T-helper 2 cell treated with Interferon-gamma antibody and Interleukin-4, amounts not matched to agents 5 μg/mL and 100 μg/mL, for 36 hours (primary cell): ENCODE measurements around the gene NUSAP1.
"Not testable (repeated sequence)": the region's sequence is repeated elsewhere in the genome, so short reads cannot be mapped to it uniquely, and the experiment has no call there.

ENCODE experiments used
- DNase-seq: peaks from one replicate; pipeline ENCODE4 v3.0.0; 2021; ENCODE audit warnings: low spot score
- H3K27ac Mint-ChIP-seq: one replicate; pipeline ENCODE4 v1.8.0; 2021; ENCODE audit warnings: mild to moderate bottlenecking, mixed read lengths
- H3K27me3 Mint-ChIP-seq: one replicate; pipeline ENCODE4 v1.8.0; 2021; ENCODE audit warnings: low read depth, mixed read lengths
- H3K36me3 Mint-ChIP-seq: one replicate; pipeline ENCODE4 v1.8.0; 2021; ENCODE audit warnings: low read depth, mixed read lengths
- H3K4me1 Mint-ChIP-seq: one replicate; pipeline ENCODE4 v1.8.0; 2021; ENCODE audit warnings: low read depth, mixed read lengths
- H3K4me3 Mint-ChIP-seq: one replicate; pipeline ENCODE4 v1.8.0; 2022; ENCODE audit warnings: mild to moderate bottlenecking, moderate library complexity, mixed read lengths
- H3K9me3 Mint-ChIP-seq: one replicate; pipeline ENCODE4 v1.8.0; 2021; ENCODE audit warnings: mixed read lengths

The NUSAP1 gene, protein sequence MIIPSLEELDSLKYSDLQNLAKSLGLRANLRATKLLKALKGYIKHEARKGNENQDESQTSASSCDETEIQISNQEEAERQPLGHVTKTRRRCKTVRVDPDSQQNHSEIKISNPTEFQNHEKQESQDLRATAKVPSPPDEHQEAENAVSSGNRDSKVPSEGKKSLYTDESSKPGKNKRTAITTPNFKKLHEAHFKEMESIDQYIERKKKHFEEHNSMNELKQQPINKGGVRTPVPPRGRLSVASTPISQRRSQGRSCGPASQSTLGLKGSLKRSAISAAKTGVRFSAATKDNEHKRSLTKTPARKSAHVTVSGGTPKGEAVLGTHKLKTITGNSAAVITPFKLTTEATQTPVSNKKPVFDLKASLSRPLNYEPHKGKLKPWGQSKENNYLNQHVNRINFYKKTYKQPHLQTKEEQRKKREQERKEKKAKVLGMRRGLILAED

DNA sequence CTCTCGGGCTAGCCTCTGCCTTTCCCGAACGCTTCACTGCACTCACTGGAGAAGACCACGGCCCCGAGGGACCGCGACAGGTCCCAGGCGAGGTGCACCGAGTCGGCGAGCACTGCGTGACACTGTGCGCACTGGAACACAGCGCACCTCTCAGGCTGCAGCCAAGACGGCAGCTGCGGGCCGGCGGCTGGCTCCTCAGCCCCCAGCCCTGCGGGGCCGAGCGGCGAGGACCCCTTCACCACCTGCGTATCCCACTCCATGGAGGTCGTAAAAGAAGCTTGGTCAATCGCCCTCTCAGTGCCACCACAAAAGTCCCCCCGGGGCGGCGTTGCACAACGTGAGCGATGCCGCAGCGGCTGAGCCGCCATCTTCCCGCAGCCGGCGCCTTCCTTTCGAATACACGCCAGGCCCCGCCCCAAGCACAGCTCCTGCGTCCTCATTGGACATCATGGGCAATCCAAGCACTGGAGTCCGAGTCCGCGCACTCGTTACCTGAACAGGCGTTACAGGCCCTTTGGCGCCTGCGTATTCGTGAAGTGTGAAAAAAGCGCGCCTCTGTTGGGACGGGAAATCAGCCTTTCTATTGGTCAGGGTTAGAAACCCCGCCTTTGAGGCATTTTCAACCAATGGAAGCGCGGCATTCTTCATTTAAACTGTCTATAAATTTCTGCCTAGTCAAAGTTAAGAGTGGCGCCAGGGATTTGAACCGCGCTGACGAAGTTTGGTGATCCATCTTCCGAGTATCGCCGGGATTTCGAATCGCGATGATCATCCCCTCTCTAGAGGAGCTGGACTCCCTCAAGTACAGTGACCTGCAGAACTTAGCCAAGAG lies at the start of gene NUSAP1, which contains the start of gene OIP5:
NUSAP1 (plus strand) TSS at position 688 of the 832 bp plus-strand sequence; CDS start at position 765, 77 bp downstream.
OIP5 (minus strand) TSS at position 398 of the 832 bp plus-strand sequence; CDS start at position 368, 30 bp downstream.
- Mint-ChIP-seq H3K36me3 (peaks cover 50% of the 10 kb centered on the region), H3K4me1 (peaks cover 33% of the 10 kb centered on the region), H3K27me3 (no peaks in the 10 kb centered on the region), H3K4me3 (peak within 1 kb of the TSS; percentile 98), H3K9me3 (no peaks in the 10 kb centered on the region), H3K27ac (peak within 1 kb of the TSS; percentile 97)
- DNase-seq, result peak; percentile 99

DNA sequence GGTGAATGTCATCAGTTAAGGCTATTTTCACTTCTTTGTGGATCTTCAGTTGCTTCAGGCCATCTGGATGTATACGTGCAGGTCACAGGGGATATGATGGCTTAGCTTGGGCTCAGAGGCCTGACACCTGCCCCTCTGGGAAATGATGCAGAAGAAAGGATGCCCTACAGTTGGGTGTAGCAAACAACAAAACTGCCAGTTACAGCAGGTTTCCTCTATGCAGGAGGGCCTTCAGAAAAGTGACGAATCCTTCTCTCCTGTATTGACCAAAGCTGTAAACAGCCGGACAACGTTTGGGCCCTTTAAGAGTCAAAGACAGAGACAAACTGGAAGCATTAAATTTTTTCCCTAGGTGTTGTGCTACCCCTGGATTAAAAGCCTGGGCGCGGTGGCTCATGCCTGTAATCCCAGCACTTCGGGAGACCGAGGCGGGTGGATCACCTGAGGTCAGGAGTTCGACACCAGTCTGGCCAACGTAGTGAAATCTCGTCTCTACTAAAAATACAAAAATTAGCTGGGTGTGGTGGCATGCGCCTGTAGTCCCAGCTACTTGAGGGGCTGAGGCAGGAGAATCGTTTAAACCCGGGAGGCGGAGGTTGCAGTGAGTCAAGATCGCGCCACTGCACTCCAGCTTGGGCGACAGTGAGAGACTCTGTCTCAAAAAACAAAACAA lies 49.6 kb upstream of the NUSAP1 start:
- Mint-ChIP-seq H3K9me3 (peaks cover 13% of the 10 kb centered on the region), H3K4me3 (peak overlapping the region; percentile 95), H3K4me1 (peaks cover 30% of the 10 kb centered on the region), H3K27ac (peak overlapping the region; percentile 96), H3K36me3 (peaks cover 53% of the 10 kb centered on the region)
- not testable (repeated sequence) for DNase-seq, H3K27me3 Mint-ChIP-seq

DNA sequence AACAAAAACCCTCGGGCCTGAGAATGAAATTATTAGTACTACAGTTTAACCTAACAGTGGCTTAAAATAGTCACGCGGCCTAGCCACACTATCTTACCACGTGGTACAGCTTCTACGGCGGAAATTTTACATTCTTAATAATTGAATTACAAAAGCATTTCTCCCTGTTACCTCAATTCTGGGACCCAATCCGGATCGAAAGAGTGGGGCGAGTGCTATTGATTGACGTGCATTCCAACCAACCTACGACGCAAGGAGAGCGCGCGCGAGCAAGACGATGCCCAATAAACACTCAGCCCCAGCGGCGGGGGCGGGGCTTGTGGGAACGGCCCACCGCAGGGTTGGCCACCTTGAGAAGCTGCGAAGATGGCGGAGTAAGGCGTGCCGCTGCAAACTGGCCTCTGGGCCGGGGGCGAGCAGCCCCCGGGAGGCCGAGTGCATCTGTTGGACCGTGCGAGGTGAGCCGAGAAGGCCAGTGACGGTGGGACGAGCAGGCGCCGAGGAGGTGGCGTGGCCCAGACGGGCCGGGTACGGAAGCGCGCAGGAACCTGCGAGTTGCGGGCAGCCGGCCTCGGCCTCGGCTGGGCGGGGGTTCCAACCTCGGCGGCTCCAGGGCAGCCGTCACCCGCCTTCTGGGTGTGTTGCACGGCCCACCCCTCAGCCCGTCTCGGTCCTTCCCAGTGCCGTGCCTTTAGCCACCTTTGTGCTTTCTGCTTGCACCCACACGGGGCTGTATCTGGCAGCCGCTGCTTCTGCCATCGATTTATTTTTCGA lies 48.8 kb upstream of the NUSAP1 start:
- H3K36me3 Mint-ChIP-seq, result peaks cover 56% of the 10 kb centered on the region
- H3K27me3 Mint-ChIP-seq, result no peaks in the 10 kb centered on the region
- H3K9me3 Mint-ChIP-seq, result peaks cover 13% of the 10 kb centered on the region
- peak; percentile 98 for DNase-seq
- peaks cover 37% of the 10 kb centered on the region for H3K4me1 Mint-ChIP-seq
- H3K4me3 Mint-ChIP-seq, result peak overlapping the region; percentile 95
- H3K27ac Mint-ChIP-seq, result peak overlapping the region; percentile 97

DNA sequence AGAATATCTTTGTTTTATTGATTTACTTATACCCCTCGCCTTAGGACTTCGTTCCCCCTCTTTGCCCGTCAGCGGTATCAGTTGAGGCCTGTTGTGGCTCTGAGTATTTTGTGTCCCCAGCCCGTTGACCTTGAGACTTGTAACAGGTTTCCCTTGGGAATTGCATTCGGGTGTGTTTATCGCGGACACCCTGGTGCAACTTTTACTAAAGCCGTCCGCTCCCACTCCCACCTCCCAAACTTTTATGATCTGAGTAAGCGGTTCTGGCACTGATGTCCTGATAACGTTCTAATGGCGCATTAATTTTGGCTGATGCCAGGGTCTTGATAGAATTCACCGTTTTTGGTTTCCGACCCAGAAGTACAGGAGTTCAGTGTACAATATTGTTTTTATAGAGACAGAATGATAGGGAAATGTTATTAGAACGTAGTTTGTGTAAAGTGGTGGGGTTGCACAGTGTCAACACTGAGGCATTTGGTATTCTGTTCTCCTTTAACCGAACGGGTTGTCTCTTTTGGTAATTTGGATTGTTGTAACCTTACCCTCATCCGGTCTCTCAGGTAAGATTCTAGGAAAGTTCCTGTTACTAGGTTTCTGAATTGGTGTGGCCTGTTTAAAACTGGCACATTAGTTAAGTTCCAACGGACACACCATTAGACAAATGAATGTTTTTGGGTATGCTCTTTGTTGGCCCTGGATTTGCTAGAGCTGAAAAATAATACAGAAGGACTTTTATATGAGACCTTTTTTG lies 48.1 kb upstream of the NUSAP1 start:
- H3K27ac Mint-ChIP-seq, result peak overlapping the region; percentile 97
- no peaks in the 10 kb centered on the region for H3K27me3 Mint-ChIP-seq
- peak; percentile 7 for DNase-seq
- peaks cover 13% of the 10 kb centered on the region for H3K9me3 Mint-ChIP-seq
- peaks cover 38% of the 10 kb centered on the region for H3K4me1 Mint-ChIP-seq
- peaks cover 51% of the 10 kb centered on the region for H3K36me3 Mint-ChIP-seq
- peak overlapping the region; percentile 95 for H3K4me3 Mint-ChIP-seq

DNA sequence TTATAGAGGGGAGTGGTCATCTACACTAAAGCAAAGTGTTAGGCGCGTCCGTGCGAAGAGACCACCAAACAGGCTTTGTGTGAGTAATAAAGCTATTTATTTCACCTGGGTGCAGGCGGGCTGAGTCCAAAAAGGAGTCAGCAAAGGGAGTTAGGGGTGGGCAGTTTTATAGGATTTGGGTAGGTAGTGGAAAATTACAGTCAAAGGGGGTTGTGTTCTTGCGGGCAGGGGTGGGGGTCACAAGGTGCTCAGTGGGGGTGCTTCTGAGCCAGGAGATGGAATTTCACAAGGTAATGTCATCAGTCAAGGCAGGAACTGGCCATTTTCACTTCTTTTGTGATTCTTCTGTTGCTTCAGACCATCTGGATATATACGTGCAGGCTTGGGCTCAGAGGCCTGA lies 47.4 kb upstream of the NUSAP1 start:
- H3K36me3 Mint-ChIP-seq, result peaks cover 46% of the 10 kb centered on the region
- H3K4me3 Mint-ChIP-seq, result peak overlapping the region; percentile 95
- H3K4me1 Mint-ChIP-seq, result peaks cover 38% of the 10 kb centered on the region
- H3K27me3 Mint-ChIP-seq, result no peaks in the 10 kb centered on the region
- peak overlapping the region; percentile 97 for H3K27ac Mint-ChIP-seq
- peaks cover 13% of the 10 kb centered on the region for H3K9me3 Mint-ChIP-seq
- DNase-seq, result no peak

DNA sequence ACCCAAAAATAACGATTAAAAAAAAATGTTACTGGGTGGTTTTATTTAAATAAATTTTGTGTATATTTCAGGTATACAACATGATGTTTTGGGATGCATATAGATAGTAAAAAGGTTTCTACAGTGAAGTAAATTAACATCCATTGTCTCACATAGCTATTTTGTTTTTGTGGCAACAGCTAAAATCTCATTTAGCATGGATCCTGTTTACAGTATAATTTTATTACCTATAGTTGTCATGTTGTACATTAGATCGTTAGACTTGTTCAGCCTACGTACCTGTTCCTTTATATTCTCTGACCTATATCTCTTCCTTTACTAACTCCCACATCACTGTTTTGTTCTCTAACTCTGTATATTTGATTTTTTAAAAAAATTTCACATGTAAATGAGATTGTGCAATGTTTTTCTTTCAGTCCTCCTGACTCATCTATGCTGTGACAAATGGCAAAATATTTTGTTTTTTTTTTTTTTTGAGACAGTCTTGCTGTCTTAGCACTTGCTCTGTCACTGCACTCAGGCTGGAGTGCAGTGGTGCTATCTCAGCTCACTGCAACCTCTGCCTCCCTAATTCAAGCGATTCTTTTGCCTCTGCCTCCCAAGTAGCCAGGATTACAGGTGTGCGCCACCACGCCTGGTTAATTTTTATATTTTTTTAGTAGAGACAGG lies 45.9 kb upstream of the NUSAP1 start:
- Mint-ChIP-seq H3K27me3 (no peaks in the 10 kb centered on the region), H3K27ac (peak overlapping the region; percentile 76)

DNA sequence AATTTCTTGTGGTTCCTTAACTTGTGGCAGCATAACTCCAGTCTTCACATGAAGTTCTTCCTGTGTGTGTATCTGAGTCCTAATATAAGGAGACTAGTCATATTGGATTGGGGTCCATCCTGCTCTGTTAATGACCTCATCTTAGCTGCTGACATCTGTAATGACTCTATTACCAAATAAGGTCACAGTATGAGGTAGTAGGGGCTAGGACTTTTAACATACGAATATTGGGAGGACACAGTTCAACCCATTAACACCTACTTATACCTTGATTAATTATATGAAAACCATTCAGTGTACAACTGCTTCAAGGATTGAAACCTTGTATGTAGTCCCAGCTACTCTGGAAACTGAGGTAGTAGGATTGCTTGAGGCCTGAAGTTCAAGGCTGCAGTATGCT lies 44.2 kb upstream of the NUSAP1 start:
- peaks cover 13% of the 10 kb centered on the region for H3K9me3 Mint-ChIP-seq
- H3K27ac Mint-ChIP-seq, result no peak overlapping the region
- no peak for DNase-seq
- no peaks in the 10 kb centered on the region for H3K27me3 Mint-ChIP-seq
- H3K4me3 Mint-ChIP-seq, result peak overlapping the region; percentile 44
- H3K36me3 Mint-ChIP-seq, result peaks cover 60% of the 10 kb centered on the region
- H3K4me1 Mint-ChIP-seq, result peaks cover 37% of the 10 kb centered on the region

More for the DNA sequence above, 45.9 kb upstream of the NUSAP1 start:
- Mint-ChIP-seq H3K9me3 (peaks cover 13% of the 10 kb centered on the region), H3K4me3 (peak overlapping the region; percentile 53), H3K36me3 (peaks cover 55% of the 10 kb centered on the region), H3K4me1 (peaks cover 44% of the 10 kb centered on the region)
- DNase-seq, result no peak

DNA sequence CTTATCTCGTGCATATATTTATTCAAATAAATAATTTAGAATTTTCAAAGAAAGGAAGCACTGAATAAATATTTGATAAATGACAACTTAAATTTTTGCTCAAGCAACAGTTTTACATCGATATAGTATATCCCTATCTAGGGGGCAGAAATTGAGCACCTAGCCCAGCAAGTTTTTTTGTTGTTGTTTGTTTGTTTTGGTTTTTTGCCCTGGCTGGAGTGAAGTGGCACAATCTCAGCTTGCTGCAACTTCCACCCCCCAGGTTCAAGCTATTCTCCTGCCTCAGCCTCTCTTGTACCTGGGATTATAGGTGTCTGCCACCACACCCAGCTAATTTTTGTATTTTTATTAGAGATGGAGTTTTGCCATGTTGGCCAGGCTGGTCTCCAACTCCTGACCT lies 42.7 kb upstream of the NUSAP1 start:
- Mint-ChIP-seq H3K27me3 (no peaks in the 10 kb centered on the region), H3K4me3 (no peak overlapping the region), H3K36me3 (peaks cover 61% of the 10 kb centered on the region), H3K9me3 (peaks cover 13% of the 10 kb centered on the region), H3K27ac (no peak overlapping the region), H3K4me1 (peaks cover 38% of the 10 kb centered on the region)
- no peak for DNase-seq

DNA sequence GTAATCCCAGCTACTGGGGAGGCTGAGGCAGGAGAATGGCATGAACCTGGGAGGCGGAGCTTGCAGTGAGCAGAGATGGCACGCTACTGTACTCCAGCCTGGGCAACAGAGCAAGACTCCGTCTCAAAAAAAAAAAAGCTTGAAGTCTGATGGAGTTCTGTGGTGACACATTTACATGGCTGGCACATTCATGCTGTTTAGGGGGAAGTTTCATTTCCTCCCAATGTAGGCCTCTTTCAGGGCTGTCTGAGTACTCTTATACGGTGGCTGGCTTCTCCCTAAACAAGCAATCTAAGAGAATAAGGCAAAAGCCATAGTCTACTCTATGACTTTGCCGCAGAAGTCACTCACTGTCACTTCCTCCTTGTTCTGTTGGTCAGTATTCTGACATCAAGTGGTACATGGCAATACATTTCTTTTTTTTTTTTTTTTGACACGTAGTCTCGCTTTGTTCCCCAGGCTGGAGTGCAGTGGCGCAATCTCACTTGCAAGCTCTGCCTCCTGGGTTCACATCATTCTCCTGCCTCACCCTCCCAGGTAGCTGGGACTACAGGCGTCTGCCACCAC lies 41.5 kb upstream of the NUSAP1 start:
- DNase-seq, result no peak
- Mint-ChIP-seq H3K9me3 (peaks cover 4% of the 10 kb centered on the region), H3K4me1 (peaks cover 28% of the 10 kb centered on the region), H3K36me3 (peaks cover 56% of the 10 kb centered on the region), H3K27ac (no peak overlapping the region), H3K27me3 (no peaks in the 10 kb centered on the region), H3K4me3 (no peak overlapping the region)

DNA sequence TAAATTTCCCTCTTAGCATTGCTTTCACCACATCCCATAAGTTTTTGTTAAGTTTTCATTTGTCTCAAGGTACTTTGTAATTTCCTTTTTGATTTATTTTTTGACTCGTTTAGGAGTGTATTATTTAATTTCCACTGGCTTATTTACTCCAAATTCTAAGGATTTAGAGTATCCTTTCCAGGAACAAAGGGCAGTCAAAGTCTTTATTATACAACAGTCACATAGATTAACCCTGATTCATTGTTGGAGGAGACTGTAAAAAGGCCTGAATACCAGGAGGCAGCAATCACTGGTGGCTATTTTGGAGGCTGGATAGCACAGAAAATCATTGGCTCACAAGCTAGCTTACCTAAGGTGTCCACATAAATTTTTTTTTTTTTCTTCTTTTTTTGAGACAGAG lies 40.2 kb upstream of the NUSAP1 start:
- no peak for DNase-seq
- Mint-ChIP-seq H3K36me3 (peaks cover 46% of the 10 kb centered on the region), H3K9me3 (no peaks in the 10 kb centered on the region)

DNA sequence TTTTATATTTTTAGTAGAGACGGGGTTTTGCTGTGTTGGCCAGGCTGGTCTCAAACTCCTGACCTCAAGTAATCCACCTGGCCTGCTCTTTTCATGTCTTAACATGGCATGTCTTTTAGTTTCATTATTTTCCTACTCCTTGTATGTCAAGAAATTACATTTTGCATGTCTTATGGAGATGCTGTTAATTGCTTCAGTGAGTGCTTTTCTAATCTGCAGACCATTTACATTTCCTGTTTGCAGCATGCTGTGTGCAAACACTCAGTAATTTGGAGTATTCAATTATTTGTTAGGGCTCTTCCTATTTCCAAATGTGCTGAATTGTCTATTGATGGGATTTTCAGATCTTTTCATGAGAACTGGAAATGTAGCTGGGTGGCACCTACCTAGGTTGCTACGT lies 31.5 kb upstream of the NUSAP1 start:
- not testable (repeated sequence) for H3K27me3 Mint-ChIP-seq, H3K9me3 Mint-ChIP-seq, H3K4me3 Mint-ChIP-seq, DNase-seq, H3K27ac Mint-ChIP-seq
- Mint-ChIP-seq H3K4me1 (peaks cover 19% of the 10 kb centered on the region), H3K36me3 (peaks cover 43% of the 10 kb centered on the region)

More for the DNA sequence above, 40.2 kb upstream of the NUSAP1 start:
- no peak overlapping the region for H3K4me3 Mint-ChIP-seq
- no peaks in the 10 kb centered on the region for H3K27me3 Mint-ChIP-seq
- H3K4me1 Mint-ChIP-seq, result peaks cover 22% of the 10 kb centered on the region
- H3K27ac Mint-ChIP-seq, result peak overlapping the region; percentile 26

DNA sequence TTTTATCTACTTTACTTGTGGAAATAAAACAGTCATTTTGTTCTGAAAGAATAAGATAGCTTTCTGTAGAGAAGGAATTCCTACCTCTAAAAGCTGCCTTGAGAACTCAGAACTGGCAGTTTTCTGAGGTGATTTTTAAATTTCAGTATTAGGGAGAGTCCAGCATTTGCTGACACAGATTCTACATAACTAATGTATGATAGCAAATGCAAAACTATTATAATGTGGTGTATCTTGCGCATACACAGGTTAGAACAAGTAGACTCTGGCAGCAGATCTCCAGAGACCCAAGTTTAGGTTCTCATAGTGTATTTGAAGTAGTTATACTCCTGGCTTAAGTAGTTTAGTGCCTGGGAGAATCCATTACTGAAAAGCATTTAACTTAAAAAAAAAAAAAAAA lies 31.1 kb upstream of the NUSAP1 start:
- DNase-seq, result no peak
- Mint-ChIP-seq H3K27ac (no peak overlapping the region), H3K4me3 (no peak overlapping the region), H3K27me3 (no peaks in the 10 kb centered on the region), H3K9me3 (no peaks in the 10 kb centered on the region), H3K4me1 (peaks cover 19% of the 10 kb centered on the region), H3K36me3 (peaks cover 43% of the 10 kb centered on the region)
